ENCODE results near the gene EDEM2. TPM values are rescaled to one million over a fixed set of nuclear protein-coding genes. Genes with fewer than 3 reads are reported as not detected.
"Not testable (repeated sequence)": the region's sequence is repeated elsewhere in the genome, so short reads cannot be mapped to it uniquely, and the experiment has no call there.

Gene EDEM2
- total RNA-seq (2021; ENCODE audit: unreplicated experiment) = 34.7 TPM
- polyA plus RNA-seq (2012; ENCODE audit: insufficient read length) = 39.1 TPM
- percentile 62 among the genes with signal in this experiment for Bru-seq, nascent RNA
- percentile 59 among the genes with signal in this experiment for BruChase-seq, experiment 1, labeled RNA remaining after a 2-hour chase
- percentile 64 among the genes with signal in this experiment for BruChase-seq, experiment 2, labeled RNA remaining after a 6-hour chase
- long read RNA-seq, transcript EDEM2-202 (11 exons, 1,919 nt) = major isoform, 60 of 122 reads
- long read RNA-seq, partial matches to known transcripts = 17 of 122 reads
- long read RNA-seq, other reads (novel, unspliced or antisense) = 42 of 122 reads

GRCh38 chr20:35146920-35147574 lies at the start of gene EDEM2:
EDEM2 (minus strand) TSS chr20:35147336; CDS start chr20:35147258, 78 bp downstream.
- Histone ChIP-seq H3K27ac (ENCODE audit: low read length) (peak within 1 kb of the TSS; percentile 90), H3K27me3 (ENCODE audit: control insufficient read depth, insufficient read depth, low read length) (no peaks in the 10 kb centered on the region), H3K9me3 (ENCODE audit: control insufficient read depth, insufficient read depth, low read depth, low read length) (no peaks in the 10 kb centered on the region), H3K36me3 (ENCODE audit: control insufficient read depth, insufficient read depth, low read length) (peaks cover 5% of the 10 kb centered on the region; the same call in 1 of the 2 replicates), H3K4me3 (ENCODE audit: low read depth in 2 of 2, low read length in 2 of 2) (peak within 1 kb of the TSS; percentile 92 to 96), H3K4me1 (ENCODE audit: control insufficient read depth, insufficient read depth, low read length) (peaks cover 2% of the 10 kb centered on the region; the same call in 1 of the 2 replicates)
- POLR2A ChIA-PET = interaction anchor here (0.6 kb wide), 1 partner anchor 34 kb away, joined by 4 read pairs; no protein-coding TSS in a partner anchor
- DNase-seq (ENCODE audit: low read depth, low spot score) (peak; percentile 82), ATAC-seq (peak; percentile 96)
- TF ChIP-seq SIN3A (IDR thresholded peaks at IDR 0.05; ENCODE audit: borderline replicate concordance, insufficient read depth, low read depth, low read length) (peak; percentile 83; the same call in 1 of the 2 replicates), TCF7L2 (IDR thresholded peaks at IDR 0.05; ENCODE audit: low read depth, low read length) (no peak), POLR2AphosphoS5 (IDR thresholded peaks at IDR 0.05; ENCODE audit: low read depth, low read length) (peak; percentile 79)
- TF ChIP-seq, protein P1, sequence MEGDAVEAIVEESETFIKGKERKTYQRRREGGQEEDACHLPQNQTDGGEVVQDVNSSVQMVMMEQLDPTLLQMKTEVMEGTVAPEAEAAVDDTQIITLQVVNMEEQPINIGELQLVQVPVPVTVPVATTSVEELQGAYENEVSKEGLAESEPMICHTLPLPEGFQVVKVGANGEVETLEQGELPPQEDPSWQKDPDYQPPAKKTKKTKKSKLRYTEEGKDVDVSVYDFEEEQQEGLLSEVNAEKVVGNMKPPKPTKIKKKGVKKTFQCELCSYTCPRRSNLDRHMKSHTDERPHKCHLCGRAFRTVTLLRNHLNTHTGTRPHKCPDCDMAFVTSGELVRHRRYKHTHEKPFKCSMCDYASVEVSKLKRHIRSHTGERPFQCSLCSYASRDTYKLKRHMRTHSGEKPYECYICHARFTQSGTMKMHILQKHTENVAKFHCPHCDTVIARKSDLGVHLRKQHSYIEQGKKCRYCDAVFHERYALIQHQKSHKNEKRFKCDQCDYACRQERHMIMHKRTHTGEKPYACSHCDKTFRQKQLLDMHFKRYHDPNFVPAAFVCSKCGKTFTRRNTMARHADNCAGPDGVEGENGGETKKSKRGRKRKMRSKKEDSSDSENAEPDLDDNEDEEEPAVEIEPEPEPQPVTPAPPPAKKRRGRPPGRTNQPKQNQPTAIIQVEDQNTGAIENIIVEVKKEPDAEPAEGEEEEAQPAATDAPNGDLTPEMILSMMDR (IDR thresholded peaks at IDR 0.05) = no peak
- TF ChIP-seq, protein P2, sequence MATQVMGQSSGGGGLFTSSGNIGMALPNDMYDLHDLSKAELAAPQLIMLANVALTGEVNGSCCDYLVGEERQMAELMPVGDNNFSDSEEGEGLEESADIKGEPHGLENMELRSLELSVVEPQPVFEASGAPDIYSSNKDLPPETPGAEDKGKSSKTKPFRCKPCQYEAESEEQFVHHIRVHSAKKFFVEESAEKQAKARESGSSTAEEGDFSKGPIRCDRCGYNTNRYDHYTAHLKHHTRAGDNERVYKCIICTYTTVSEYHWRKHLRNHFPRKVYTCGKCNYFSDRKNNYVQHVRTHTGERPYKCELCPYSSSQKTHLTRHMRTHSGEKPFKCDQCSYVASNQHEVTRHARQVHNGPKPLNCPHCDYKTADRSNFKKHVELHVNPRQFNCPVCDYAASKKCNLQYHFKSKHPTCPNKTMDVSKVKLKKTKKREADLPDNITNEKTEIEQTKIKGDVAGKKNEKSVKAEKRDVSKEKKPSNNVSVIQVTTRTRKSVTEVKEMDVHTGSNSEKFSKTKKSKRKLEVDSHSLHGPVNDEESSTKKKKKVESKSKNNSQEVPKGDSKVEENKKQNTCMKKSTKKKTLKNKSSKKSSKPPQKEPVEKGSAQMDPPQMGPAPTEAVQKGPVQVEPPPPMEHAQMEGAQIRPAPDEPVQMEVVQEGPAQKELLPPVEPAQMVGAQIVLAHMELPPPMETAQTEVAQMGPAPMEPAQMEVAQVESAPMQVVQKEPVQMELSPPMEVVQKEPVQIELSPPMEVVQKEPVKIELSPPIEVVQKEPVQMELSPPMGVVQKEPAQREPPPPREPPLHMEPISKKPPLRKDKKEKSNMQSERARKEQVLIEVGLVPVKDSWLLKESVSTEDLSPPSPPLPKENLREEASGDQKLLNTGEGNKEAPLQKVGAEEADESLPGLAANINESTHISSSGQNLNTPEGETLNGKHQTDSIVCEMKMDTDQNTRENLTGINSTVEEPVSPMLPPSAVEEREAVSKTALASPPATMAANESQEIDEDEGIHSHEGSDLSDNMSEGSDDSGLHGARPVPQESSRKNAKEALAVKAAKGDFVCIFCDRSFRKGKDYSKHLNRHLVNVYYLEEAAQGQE (IDR thresholded peaks at IDR 0.05; ENCODE audit: insufficient read depth in 1 of 2, low read depth in 2 of 2, low read length in 1 of 2) = no peak
- no TSS peak for BruUV-seq (replicated peaks)
- CTCF ChIA-PET = interaction anchor here (0.5 to 1.3 kb wide), 3 partner anchors 51 to 122 kb away, joined by 3 read pairs; no protein-coding TSS in a partner anchor
- intact Hi-C loops (cut with micrococcal nuclease; ENCODE audit: unreplicated experiment) (loop anchor here (5.0 kb wide), 1 partner anchor 120 kb away; no protein-coding TSS in a partner anchor), in situ Hi-C loops (cut with HindIII; ENCODE audit: low pct_unique_long_range_greater_than_20kb, low sequenced_read_pairs) (no loop called here)

DNA sequence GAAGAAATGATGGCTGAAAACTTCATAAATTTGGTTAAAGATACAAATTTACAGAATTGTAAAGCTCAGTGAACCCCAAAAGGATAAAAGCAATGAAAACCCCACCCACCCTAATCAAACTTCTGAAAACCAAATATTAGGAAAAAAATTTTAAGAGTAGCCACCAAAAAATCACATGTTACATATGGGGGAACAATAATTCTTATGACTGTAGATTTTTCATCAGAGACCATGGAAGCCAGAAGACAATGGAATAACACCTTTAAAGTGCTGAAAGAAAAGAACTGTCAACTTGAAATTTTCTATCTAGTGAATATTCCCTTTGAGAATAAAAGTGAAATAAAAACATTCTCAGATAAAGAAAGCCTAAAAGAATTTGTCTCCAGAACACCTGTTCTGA lies 49.2 kb upstream of the EDEM2 start:
- ChIA-PET CTCF (interaction anchor here (0.6 to 0.7 kb wide), 2 partner anchors 45 to 61 kb away, joined by 3 to 9 read pairs; no protein-coding TSS in a partner anchor), POLR2A (no interaction called here)
- Histone ChIP-seq H3K4me3 (ENCODE audit: low read depth in 2 of 2, low read length in 2 of 2) (no peak overlapping the region), H3K4me1 (ENCODE audit: control insufficient read depth, insufficient read depth, low read length) (no peaks in the 10 kb centered on the region), H3K27me3 (ENCODE audit: control insufficient read depth, insufficient read depth, low read length) (no peaks in the 10 kb centered on the region), H3K36me3 (ENCODE audit: control insufficient read depth, insufficient read depth, low read length) (no peaks in the 10 kb centered on the region), H3K9me3 (ENCODE audit: control insufficient read depth, insufficient read depth, low read depth, low read length) (peaks cover 9% of the 10 kb centered on the region; the same call in 1 of the 2 replicates), H3K27ac (ENCODE audit: low read length) (no peak overlapping the region)
- TF ChIP-seq POLR2AphosphoS5 (IDR thresholded peaks at IDR 0.05; ENCODE audit: low read depth, low read length) (no peak), SIN3A (IDR thresholded peaks at IDR 0.05; ENCODE audit: borderline replicate concordance, insufficient read depth, low read depth, low read length) (no peak)
- ATAC-seq (no peak), DNase-seq (ENCODE audit: low read depth, low spot score) (no peak)
- intact Hi-C loops (cut with micrococcal nuclease; ENCODE audit: unreplicated experiment) = no loop called here
- in situ Hi-C loops (cut with HindIII; ENCODE audit: low pct_unique_long_range_greater_than_20kb, low sequenced_read_pairs) = no loop called here
- BruUV-seq (replicated peaks) = no TSS peak

- H3K27me3 ChIP-seq (ENCODE audit: control insufficient read depth, insufficient read depth, low read length); H3K36me3 ChIP-seq (ENCODE audit: control insufficient read depth, insufficient read depth, low read length); H3K4me1 ChIP-seq (ENCODE audit: control insufficient read depth, insufficient read depth, low read length); CTCF ChIA-PET; in situ Hi-C loops (cut with HindIII; ENCODE audit: low pct_unique_long_range_greater_than_20kb, low sequenced_read_pairs); intact Hi-C loops (cut with micrococcal nuclease; ENCODE audit: unreplicated experiment); ATAC-seq; BruUV-seq (replicated peaks); H3K9me3 ChIP-seq (ENCODE audit: control insufficient read depth, insufficient read depth, low read depth, low read length); DNase-seq (ENCODE audit: low read depth, low spot score); H3K4me3 ChIP-seq (ENCODE audit: low read depth in 2 of 2, low read length in 2 of 2); H3K27ac ChIP-seq (ENCODE audit: low read length): not testable (repeated sequence)
- POLR2A ChIA-PET = interaction anchor here (0.5 to 0.6 kb wide), 2 partner anchors 23 to 1555 kb away, joined by 3 to 4 read pairs; no protein-coding TSS in a partner anchor
Measured at GRCh38 chr20:35193031-35193791, 46.1 kb upstream of the EDEM2 start.

Measured in Panc1 (cell line).